DOHH2 (cell line): ENCODE results near the gene PRKN.

ENCODE experiments used
- H3F3A ChIP-seq: fragments of 200-600 bp; sonication (generic), shearing (Covaris generic); 2 replicates; pipeline ENCODE4 v1.6.0; 2016; ENCODE audit warnings: antibody characterized with exemption, mild to moderate bottlenecking; ENCODE audit not compliant: control insufficient read depth, insufficient read depth
- H3K27ac ChIP-seq: fragments of 200-600 bp; sonication (generic); 2 replicates; pipeline ENCODE4 v1.5.1; 2014; ENCODE audit warnings: low read depth, mild to moderate bottlenecking, low read length, moderate library complexity
- H3K27me3 ChIP-seq: fragments of 200-600 bp; sonication (generic); 2 replicates; pipeline ENCODE4 v1.6.1; 2014; ENCODE audit warnings: mild to moderate bottlenecking, low read length, mixed read lengths; ENCODE audit not compliant: control insufficient read depth
- H3K36me3 ChIP-seq: fragments of 200-600 bp; sonication (generic); 2 replicates; pipeline ENCODE4 v1.6.1; 2014; ENCODE audit warnings: mild to moderate bottlenecking, low read length, moderate library complexity, mixed read lengths; ENCODE audit not compliant: control insufficient read depth
- H3K4me1 ChIP-seq: fragments of 200-600 bp; sonication (generic); 2 replicates; pipeline ENCODE4 v1.6.1; 2014; ENCODE audit warnings: mild to moderate bottlenecking, low read length, mixed read lengths; ENCODE audit not compliant: control insufficient read depth
- H3K4me2 ChIP-seq: fragments of 200-600 bp; sonication (generic); 2 replicates; pipeline ENCODE4 v1.6.0; 2014; ENCODE audit warnings: mild to moderate bottlenecking, low read length, moderate library complexity
- H3K4me3 ChIP-seq: fragments of 200-600 bp; sonication (generic); 2 replicates; pipeline ENCODE4 v1.5.1; 2014; ENCODE audit warnings: mild to moderate bottlenecking, low read length, mixed read lengths
- H3K79me2 ChIP-seq: fragments of 200-600 bp; sonication (generic); 2 replicates; pipeline ENCODE4 v1.6.1; 2014; ENCODE audit warnings: mild to moderate bottlenecking, low read length, mixed read lengths; ENCODE audit not compliant: control insufficient read depth
- H3K9me2 ChIP-seq: fragments of 200-600 bp; sonication (generic); replicated peaks from 2 replicates; pipeline ENCODE4 v1.6.1; 2014; ENCODE audit warnings: mild to moderate bottlenecking, low read length, mixed read lengths; ENCODE audit not compliant: control insufficient read depth
- H3K9me3 ChIP-seq: fragments of 200-600 bp; sonication (generic); 2 replicates; pipeline ENCODE4 v1.6.1; 2014; ENCODE audit warnings: antibody characterized with exemption, low read length, mixed read lengths; ENCODE audit not compliant: control insufficient read depth, insufficient read depth
- H4K20me1 ChIP-seq: fragments of 200-600 bp; sonication (generic); 2 replicates; pipeline ENCODE4 v1.6.0; 2014; ENCODE audit warnings: low read depth, mild to moderate bottlenecking, antibody characterized with exemption, low read length, moderate library complexity; ENCODE audit not compliant: control insufficient read depth, insufficient read depth
- EZH2phosphoT487 ChIP-seq: fragments of 200-600 bp; sonication (generic); IDR thresholded peaks from 2 replicates; pipeline ENCODE4 v1.6.1; 2017; ENCODE audit warnings: borderline replicate concordance, mild to moderate bottlenecking, antibody characterized with exemption, low read length, moderate library complexity, mixed read lengths
- TF ChIP-seq, protein P1 (sequence below): fragments of 200-600 bp; sonication (generic); IDR thresholded peaks from one replicate; pipeline ENCODE4 v1.5.1; 2014; ENCODE audit warnings: antibody characterized with exemption, mild to moderate bottlenecking, low read depth, low read length; ENCODE audit not compliant: poor library complexity, severe bottlenecking

Gene PRKN

DNA sequence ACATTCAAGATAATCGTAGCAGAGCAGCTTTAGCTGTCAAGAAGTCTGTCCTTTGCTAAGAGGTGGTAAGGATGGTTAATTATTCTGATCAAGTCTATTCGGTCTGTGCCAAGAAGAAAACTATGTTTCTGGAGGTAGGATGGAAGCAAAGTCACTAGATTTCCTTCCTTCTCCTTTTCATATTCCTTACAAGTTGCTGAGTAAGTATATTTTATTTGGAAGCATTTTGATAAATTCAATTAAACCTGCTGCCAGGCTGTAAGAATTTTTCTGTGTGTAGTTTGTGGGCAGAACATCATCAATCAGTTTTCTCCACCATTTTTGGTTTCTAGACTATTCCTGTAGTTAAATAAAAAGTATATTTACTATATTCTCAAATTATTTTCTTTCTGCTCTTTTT is 311.3 kb downstream of the PRKN start:
- Histone ChIP-seq H3K79me2 (no peaks in the 10 kb centered on the region), H3K9me2 (no peaks in the 10 kb centered on the region), H3F3A (no peaks in the 10 kb centered on the region), H3K4me3 (no peak overlapping the region), H3K4me1 (no peaks in the 10 kb centered on the region), H3K9me3 (no peaks in the 10 kb centered on the region), H3K4me2 (no peak overlapping the region), H3K27ac (no peak overlapping the region), H4K20me1 (no peaks in the 10 kb centered on the region), H3K27me3 (no peaks in the 10 kb centered on the region), H3K36me3 (no peaks in the 10 kb centered on the region)
- TF ChIP-seq EZH2phosphoT487 = no peak
- TF ChIP-seq, protein P1, sequence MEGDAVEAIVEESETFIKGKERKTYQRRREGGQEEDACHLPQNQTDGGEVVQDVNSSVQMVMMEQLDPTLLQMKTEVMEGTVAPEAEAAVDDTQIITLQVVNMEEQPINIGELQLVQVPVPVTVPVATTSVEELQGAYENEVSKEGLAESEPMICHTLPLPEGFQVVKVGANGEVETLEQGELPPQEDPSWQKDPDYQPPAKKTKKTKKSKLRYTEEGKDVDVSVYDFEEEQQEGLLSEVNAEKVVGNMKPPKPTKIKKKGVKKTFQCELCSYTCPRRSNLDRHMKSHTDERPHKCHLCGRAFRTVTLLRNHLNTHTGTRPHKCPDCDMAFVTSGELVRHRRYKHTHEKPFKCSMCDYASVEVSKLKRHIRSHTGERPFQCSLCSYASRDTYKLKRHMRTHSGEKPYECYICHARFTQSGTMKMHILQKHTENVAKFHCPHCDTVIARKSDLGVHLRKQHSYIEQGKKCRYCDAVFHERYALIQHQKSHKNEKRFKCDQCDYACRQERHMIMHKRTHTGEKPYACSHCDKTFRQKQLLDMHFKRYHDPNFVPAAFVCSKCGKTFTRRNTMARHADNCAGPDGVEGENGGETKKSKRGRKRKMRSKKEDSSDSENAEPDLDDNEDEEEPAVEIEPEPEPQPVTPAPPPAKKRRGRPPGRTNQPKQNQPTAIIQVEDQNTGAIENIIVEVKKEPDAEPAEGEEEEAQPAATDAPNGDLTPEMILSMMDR = no peak

DNA sequence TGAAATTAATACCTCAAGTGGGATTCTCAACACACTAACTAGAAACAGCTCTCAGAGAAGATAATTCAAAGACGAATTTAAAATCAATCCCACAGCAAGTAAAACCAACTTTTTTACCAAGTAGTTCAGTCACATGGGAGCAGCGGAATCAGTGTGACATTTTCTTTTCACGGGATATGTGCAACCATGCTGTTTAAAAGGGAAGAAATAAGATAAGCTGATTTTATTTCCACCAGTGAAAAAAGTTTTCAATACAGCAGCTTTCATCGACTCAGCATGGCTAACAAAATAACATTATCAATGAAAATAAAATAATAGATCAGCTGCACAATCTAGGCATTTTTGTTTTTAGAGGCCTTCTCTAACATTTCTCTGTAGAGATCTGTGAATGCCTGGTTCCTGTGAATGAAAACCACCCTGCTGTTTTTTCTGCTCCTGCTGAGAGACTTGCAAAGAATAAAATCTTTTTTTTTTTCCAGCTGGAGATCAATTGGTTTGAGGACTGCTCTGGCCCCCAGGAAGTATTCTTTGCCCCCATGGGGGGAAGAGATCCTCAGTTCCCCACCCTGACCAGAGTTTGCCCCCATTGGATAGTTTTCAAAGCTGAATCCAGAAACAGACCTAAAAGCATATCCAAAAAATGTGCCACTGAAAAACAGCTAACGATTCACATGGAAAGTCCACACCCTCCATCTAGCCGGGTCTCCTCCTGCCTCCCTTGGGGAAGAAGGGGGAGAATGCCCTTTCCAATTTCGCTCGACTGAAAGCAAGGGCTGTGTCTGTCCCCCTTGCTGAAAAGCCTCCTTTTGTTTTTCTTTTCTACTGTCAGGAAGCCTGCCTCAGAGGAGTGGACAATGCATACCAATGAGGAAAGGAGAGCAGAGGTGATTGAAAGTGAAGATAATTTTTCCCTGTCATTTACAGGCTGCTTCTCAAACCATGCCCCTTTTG is 317.6 kb downstream of the PRKN start:
- Histone ChIP-seq H3K9me2 (no peaks in the 10 kb centered on the region), H3K4me1 (no peaks in the 10 kb centered on the region), H3K36me3 (no peaks in the 10 kb centered on the region), H3F3A (no peaks in the 10 kb centered on the region), H3K4me2 (no peak overlapping the region), H3K79me2 (no peaks in the 10 kb centered on the region), H3K4me3 (no peak overlapping the region), H3K27me3 (no peaks in the 10 kb centered on the region), H4K20me1 (no peaks in the 10 kb centered on the region), H3K27ac (no peak overlapping the region), H3K9me3 (no peaks in the 10 kb centered on the region)
- TF ChIP-seq EZH2phosphoT487 = no peak
- TF ChIP-seq, protein P1 = no peak

DNA sequence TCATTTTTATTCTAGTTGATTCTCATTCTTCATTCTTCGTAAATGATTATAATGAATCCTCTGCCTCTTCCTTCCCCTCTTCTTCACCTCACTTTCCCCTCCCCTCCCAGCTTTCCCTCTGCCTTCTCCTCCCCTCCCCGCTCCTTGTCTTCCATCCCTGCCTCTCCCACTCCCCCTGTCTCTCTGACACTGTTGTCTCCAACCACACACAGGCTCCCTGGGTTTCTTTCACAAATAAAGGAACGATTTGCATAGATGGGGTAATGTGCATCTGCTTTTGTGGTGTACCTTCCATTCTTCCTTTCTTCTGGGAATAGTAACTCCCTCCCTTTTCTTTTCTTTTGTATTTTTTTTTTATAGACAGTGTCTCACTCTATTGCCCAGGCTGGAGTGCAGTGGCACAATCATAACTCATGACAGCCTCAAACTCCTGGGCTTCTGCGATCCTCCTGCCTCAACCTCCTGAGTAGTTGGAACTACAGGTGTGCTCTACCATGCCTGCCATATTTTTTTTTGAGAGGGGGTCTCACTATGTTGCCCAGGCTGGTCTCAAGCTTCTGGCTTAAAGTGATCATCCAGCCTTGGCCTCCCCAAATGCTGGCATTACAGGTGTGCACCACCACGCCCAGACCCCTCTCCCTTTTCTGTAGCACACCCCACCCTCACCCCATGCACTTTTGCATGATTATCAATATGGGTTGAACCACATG is 318.6 kb downstream of the PRKN start:
- no peaks in the 10 kb centered on the region for H4K20me1 ChIP-seq
- no peaks in the 10 kb centered on the region for H3K79me2 ChIP-seq
- no peaks in the 10 kb centered on the region for H3K27me3 ChIP-seq
- H3K9me3 ChIP-seq = no peaks in the 10 kb centered on the region
- no peak for TF ChIP-seq EZH2phosphoT487
- TF ChIP-seq, protein P1 = no peak
- no peak overlapping the region for H3K4me3 ChIP-seq
- H3K36me3 ChIP-seq = no peaks in the 10 kb centered on the region
- no peaks in the 10 kb centered on the region for H3F3A ChIP-seq
- no peaks in the 10 kb centered on the region for H3K4me1 ChIP-seq
- H3K4me2 ChIP-seq = no peak overlapping the region
- H3K27ac ChIP-seq = no peak overlapping the region
- H3K9me2 ChIP-seq = no peaks in the 10 kb centered on the region
